GM20000 (cell line): ENCODE results near the gene PCDHA12.
"Not testable (repeated sequence)": the region's sequence is repeated elsewhere in the genome, so short reads cannot be mapped to it uniquely, and the experiment has no call there.

ENCODE experiments used
- DNase-seq: peaks from one replicate; pipeline ENCODE4 v3.0.0; 2012; ENCODE audit warnings: low spot score
- CTCF ChIP-seq: IDR thresholded peaks from 2 replicates; pipeline ENCODE4 v1.5.1; 2012; ENCODE audit warnings: mild to moderate bottlenecking, control low read depth; ENCODE audit errors: extremely low read depth, missing control alignments

PCDHA12 gene

GRCh38 chr5:140840978-140841962, 33.8 kb upstream of the PCDHA12 start, which contains the start of gene PCDHA8:
Gene PCDHA8, plus strand, starts transcription at chr5:140841187. Its CDS starts 135 bp downstream, at chr5:140841322.
- DNase-seq = no peak

GRCh38 chr5:140842798-140843733, 32.0 kb upstream of the PCDHA12 start:
- no peak for DNase-seq
- TF ChIP-seq CTCF = no peak

More at GRCh38 chr5:140840978-140841962, 33.8 kb upstream of the PCDHA12 start, which contains the start of gene PCDHA8:
- TF ChIP-seq CTCF = no peak

- not testable (repeated sequence) for DNase-seq
Observed at GRCh38 chr5:140848139-140849102, 26.7 kb upstream of the PCDHA12 start, which contains the start of gene PCDHA9. Gene PCDHA9, plus strand, starts transcription at chr5:140848382. Its CDS starts 114 bp downstream, at chr5:140848496.

GRCh38 chr5:140849831-140850634, 25.1 kb upstream of the PCDHA12 start:
- DNase-seq = not testable (repeated sequence)

- no peak for DNase-seq
- no peak for TF ChIP-seq CTCF
Observed at GRCh38 chr5:140855772-140856674, 19.1 kb upstream of the PCDHA12 start, which contains the start of gene PCDHA10. Gene PCDHA10, plus strand, starts transcription at chr5:140855897. Its CDS starts 152 bp downstream, at chr5:140856049.

- DNase-seq = no peak
- TF ChIP-seq CTCF = no peak
Observed at GRCh38 chr5:140857177-140857986, 17.7 kb upstream of the PCDHA12 start.
